ENCODE measurements around the gene TNNI2. TPM values are rescaled to one million over a fixed set of nuclear protein-coding genes. Genes with fewer than 3 reads are reported as not detected.

The TNNI2 gene
- total and polyA plus RNA-seq, 10 of the 15 experiments (the other 5 are each of a cell fraction or from before 2014, with no cell fraction given): 0.14 to 0.79 (median 0.37) TPM; not detected in 4

- TF ChIP-seq CEBPZ (IDR thresholded peaks at IDR 0.05; ENCODE audit: low read depth, low read length) (no peak), ZZZ3 (IDR thresholded peaks at IDR 0.05; ENCODE audit: control insufficient read depth, insufficient read length, low read depth) (no peak)
Measured at GRCh38 chr11:1839924-1840779, 1.4 kb downstream of the TNNI2 start (continued).

GRCh38 chr11:1840780-1841480 is 2.1 kb downstream of the TNNI2 start:
- ChIA-PET CTCF (interaction anchor here (0.9 kb wide), 1 partner anchor 8 kb away, joined by 4 read pairs; no protein-coding TSS in a partner anchor), POLR2A (interaction anchor here (0.6 kb wide), 1 partner anchor 298 kb away, joined by 6 read pairs; no protein-coding TSS in a partner anchor), RAD21 (ENCODE audit: unreplicated experiment) (no interaction called here), SMC1A (ENCODE audit: uncharacterized antibody, unreplicated experiment) (interaction anchor here (0.7 to 1.4 kb wide), 2 partner anchors 15 to 140 kb away, joined by 3 read pairs; no protein-coding TSS in a partner anchor)
- Histone ChIP-seq H4K20me1 (ENCODE audit: control insufficient read depth, insufficient read depth) (no peaks in the 10 kb centered on the region), H3K27me3 (replicated peaks in 1 of 2; ENCODE audit: control insufficient read depth in 2 of 2, insufficient read depth in 2 of 2, low read length in 1 of 2) (no peaks in the 10 kb centered on the region; a peak in 1 of 4 replicates), H3K4me3 (no peak overlapping the region), H3K4me2 (ENCODE audit: control insufficient read depth, insufficient read depth) (no peak overlapping the region), H3K4me1 (ENCODE audit: control insufficient read depth, insufficient read depth, low read length) (peaks cover 31% of the 10 kb centered on the region), H3K79me2 (ENCODE audit: control insufficient read depth, insufficient read depth, low read length) (no peaks in the 10 kb centered on the region), H3K36me3 (ENCODE audit: control insufficient read depth in 2 of 2, insufficient read depth in 2 of 2, low read length in 1 of 2) (no peaks in the 10 kb centered on the region), H3K9ac (ENCODE audit: control insufficient read depth, insufficient read depth, low read length) (no peak overlapping the region), H3K9me3 (replicated peaks; ENCODE audit: control insufficient read depth, insufficient read depth, low read length) (no peaks in the 10 kb centered on the region), H2AFZ (ENCODE audit: control insufficient read depth, low read depth, low read length) (no peak overlapping the region), H3K27ac (ENCODE audit: control insufficient read depth, insufficient read depth) (no peak overlapping the region)
- intact Hi-C loops (cut with micrococcal nuclease; ENCODE audit: unreplicated experiment): no loop called here
- BruUV-seq (replicated peaks): no TSS peak
- DNase-seq (ENCODE audit: low read depth, low spot score) (no peak), ATAC-seq (no peak), FAIRE-seq (no peak)
- WGBS (ENCODE audit: insufficient coverage, insufficient replicate concordance, low lambda C conversion rate, missing lambda C conversion rate): 66% methylated on average over 32 of the region's 37 CpGs
- no peak for TF ChIP-seq POU2F2 (IDR thresholded peaks at IDR 0.05; ENCODE audit: borderline replicate concordance, low read depth, low read length)
- TF ChIP-seq RELB (IDR thresholded peaks at IDR 0.05; ENCODE audit: low read depth): no peak
- TF ChIP-seq, protein P1, sequence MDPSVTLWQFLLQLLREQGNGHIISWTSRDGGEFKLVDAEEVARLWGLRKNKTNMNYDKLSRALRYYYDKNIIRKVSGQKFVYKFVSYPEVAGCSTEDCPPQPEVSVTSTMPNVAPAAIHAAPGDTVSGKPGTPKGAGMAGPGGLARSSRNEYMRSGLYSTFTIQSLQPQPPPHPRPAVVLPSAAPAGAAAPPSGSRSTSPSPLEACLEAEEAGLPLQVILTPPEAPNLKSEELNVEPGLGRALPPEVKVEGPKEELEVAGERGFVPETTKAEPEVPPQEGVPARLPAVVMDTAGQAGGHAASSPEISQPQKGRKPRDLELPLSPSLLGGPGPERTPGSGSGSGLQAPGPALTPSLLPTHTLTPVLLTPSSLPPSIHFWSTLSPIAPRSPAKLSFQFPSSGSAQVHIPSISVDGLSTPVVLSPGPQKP (IDR thresholded peaks at IDR 0.05; ENCODE audit: low read depth, low read length): no peak
- TF ChIP-seq IRF3 (IDR thresholded peaks at IDR 0.05): no peak
- TF ChIP-seq, protein P2, sequence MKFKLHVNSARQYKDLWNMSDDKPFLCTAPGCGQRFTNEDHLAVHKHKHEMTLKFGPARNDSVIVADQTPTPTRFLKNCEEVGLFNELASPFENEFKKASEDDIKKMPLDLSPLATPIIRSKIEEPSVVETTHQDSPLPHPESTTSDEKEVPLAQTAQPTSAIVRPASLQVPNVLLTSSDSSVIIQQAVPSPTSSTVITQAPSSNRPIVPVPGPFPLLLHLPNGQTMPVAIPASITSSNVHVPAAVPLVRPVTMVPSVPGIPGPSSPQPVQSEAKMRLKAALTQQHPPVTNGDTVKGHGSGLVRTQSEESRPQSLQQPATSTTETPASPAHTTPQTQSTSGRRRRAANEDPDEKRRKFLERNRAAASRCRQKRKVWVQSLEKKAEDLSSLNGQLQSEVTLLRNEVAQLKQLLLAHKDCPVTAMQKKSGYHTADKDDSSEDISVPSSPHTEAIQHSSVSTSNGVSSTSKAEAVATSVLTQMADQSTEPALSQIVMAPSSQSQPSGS (IDR thresholded peaks at IDR 0.05; ENCODE audit: low read length): no peak
- TF ChIP-seq PML (IDR thresholded peaks at IDR 0.05; ENCODE audit: low read length): no peak
- TF ChIP-seq POLR2A (IDR thresholded peaks at IDR 0.05; ENCODE audit: low read depth, low read length): no peak
- no peak for TF ChIP-seq NR2C1 (IDR thresholded peaks at IDR 0.05)
- in situ Hi-C loops (cut with MboI): no loop called here
